Measurements from ENCODE around the gene TMEM203. TPM values are rescaled to one million over a fixed set of nuclear protein-coding genes. Genes with fewer than 3 reads are reported as not detected.

TMEM203 gene
- total RNA-seq, 2 donors from 2014 or later, result 35.3 to 47.8 TPM

- WGBS, result 96% methylated on average over 19 of the region's 19 CpGs
- Histone ChIP-seq H3K9me3 (no peaks in the 10 kb centered on the region), H3K27me3 (replicated peaks; ENCODE audit: insufficient read depth) (no peaks in the 10 kb centered on the region), H3K36me3 (no peaks in the 10 kb centered on the region), H3K27ac (no peak overlapping the region), H3K4me1 (replicated peaks) (peaks cover 5% of the 10 kb centered on the region), H3K4me3 (no peak overlapping the region)
- TF ChIP-seq POLR2AphosphoS5 (IDR thresholded peaks at IDR 0.05) (no peak), CTCF (IDR thresholded peaks at IDR 0.05) (no peak), POLR2A (IDR thresholded peaks at IDR 0.05) (no peak)
- no peak for DNase-seq (ENCODE audit: low spot score)
- intact Hi-C loops (cut with DNase I), result no loop called here
These were observed 9.2 kb upstream of the TMEM203 start for GRCh38 chr9:137214620-137215019.

GRCh38 chr9:137213160-137214060 is 8.0 kb upstream of the TMEM203 start:
- Histone ChIP-seq H3K9me3 (no peaks in the 10 kb centered on the region), H3K27me3 (replicated peaks; ENCODE audit: insufficient read depth) (no peaks in the 10 kb centered on the region), H3K36me3 (no peaks in the 10 kb centered on the region), H3K27ac (no peak overlapping the region), H3K4me3 (no peak overlapping the region), H3K4me1 (replicated peaks) (peaks cover 5% of the 10 kb centered on the region)
- 89% methylated on average over 46 of the region's 49 CpGs for WGBS
- TF ChIP-seq POLR2AphosphoS5 (IDR thresholded peaks at IDR 0.05) (no peak), CTCF (IDR thresholded peaks at IDR 0.05) (no peak), POLR2A (IDR thresholded peaks at IDR 0.05) (no peak)
- intact Hi-C loops (cut with DNase I), result no loop called here
- no peak for DNase-seq (ENCODE audit: low spot score)

GRCh38 chr9:137212520-137212919 is 7.1 kb upstream of the TMEM203 start:
- 85% methylated on average over 21 of the region's 21 CpGs for WGBS
- no peak for DNase-seq (ENCODE audit: low spot score)
- TF ChIP-seq POLR2A (IDR thresholded peaks at IDR 0.05), result no peak
- TF ChIP-seq POLR2AphosphoS5 (IDR thresholded peaks at IDR 0.05), result no peak
- TF ChIP-seq CTCF (IDR thresholded peaks at IDR 0.05), result no peak
- Histone ChIP-seq H3K4me1 (replicated peaks) (no peaks in the 10 kb centered on the region), H3K36me3 (no peaks in the 10 kb centered on the region), H3K9me3 (no peaks in the 10 kb centered on the region), H3K27me3 (replicated peaks; ENCODE audit: insufficient read depth) (no peaks in the 10 kb centered on the region), H3K27ac (no peak overlapping the region), H3K4me3 (no peak overlapping the region)
- intact Hi-C loops (cut with DNase I), result no loop called here

- no peak overlapping the region for H3K4me3 ChIP-seq
- intact Hi-C loops (cut with DNase I), result no loop called here
- peaks cover 4% of the 10 kb centered on the region for H3K4me1 ChIP-seq (replicated peaks)
- H3K9me3 ChIP-seq, result no peaks in the 10 kb centered on the region
- H3K27me3 ChIP-seq (replicated peaks; ENCODE audit: insufficient read depth), result no peaks in the 10 kb centered on the region
- H3K27ac ChIP-seq, result no peak overlapping the region
- WGBS, result 80% methylated on average over 13 of the region's 13 CpGs
- TF ChIP-seq POLR2AphosphoS5 (IDR thresholded peaks at IDR 0.05) (no peak), CTCF (IDR thresholded peaks at IDR 0.05) (no peak), POLR2A (IDR thresholded peaks at IDR 0.05) (no peak)
- no peak for DNase-seq (ENCODE audit: low spot score)
- H3K36me3 ChIP-seq, result no peaks in the 10 kb centered on the region
These were observed 6.1 kb upstream of the TMEM203 start for GRCh38 chr9:137211532-137211931.

GRCh38 chr9:137206602-137207001 is 1.2 kb upstream of the TMEM203 start:
- Histone ChIP-seq H3K9me3 (no peaks in the 10 kb centered on the region), H3K36me3 (no peaks in the 10 kb centered on the region), H3K27ac (no peak overlapping the region), H3K4me3 (peak overlapping the region in 1 of 2 donors; percentile 73), H3K4me1 (replicated peaks) (peaks cover 24% of the 10 kb centered on the region), H3K27me3 (replicated peaks; ENCODE audit: insufficient read depth) (no peaks in the 10 kb centered on the region)
- WGBS, result 84% methylated on average over 7 of the region's 7 CpGs
- no peak for DNase-seq (ENCODE audit: low spot score)
- TF ChIP-seq CTCF (IDR thresholded peaks at IDR 0.05) (no peak), POLR2A (IDR thresholded peaks at IDR 0.05) (no peak), POLR2AphosphoS5 (IDR thresholded peaks at IDR 0.05) (no peak)
- intact Hi-C loops (cut with DNase I), result no loop called here
